ENCODE results near the gene PDZK1IP1.
A peak's percentile ranks its signal among the peaks of the same experiment; 100 is the strongest.

Gene PDZK1IP1

DNA sequence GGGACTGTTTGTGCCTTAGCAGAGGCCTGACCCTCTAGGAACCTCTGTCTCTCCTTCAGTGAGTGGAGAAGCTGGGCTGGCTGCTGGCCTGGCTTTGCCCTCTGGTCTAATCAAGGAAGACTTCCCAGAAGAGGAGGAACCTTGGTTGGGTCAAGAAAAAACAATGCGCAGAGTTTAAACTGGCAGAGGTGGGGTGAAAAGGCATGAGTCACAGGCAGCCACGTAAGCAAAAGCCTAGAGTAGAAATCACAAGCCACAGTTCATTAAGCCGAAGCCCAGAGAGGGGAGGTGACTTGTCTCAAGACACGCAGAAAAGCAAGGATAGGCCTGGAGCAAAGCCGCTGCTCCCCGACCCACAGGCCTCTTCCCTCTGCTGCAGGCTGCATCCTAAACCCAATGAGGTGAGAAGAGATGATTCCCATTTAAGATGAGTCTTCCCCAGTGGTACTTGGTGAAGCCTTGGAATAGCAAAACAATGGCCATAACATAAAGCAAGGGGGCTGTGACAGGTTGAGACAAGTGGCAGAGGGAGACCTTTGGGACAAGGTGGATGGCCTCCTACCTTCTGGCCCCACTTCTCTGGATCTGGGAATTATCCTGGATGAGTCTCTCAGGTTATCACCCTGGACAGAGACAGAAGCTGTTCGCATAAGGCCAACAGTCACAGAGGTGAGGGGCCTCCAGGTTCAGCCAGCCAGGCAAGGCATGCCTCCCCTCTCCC, 7.7 kb downstream of the PDZK1IP1 start:
- Mint-ChIP-seq H3K4me3 (no peak overlapping the region), H3K36me3 (no peaks in the 10 kb centered on the region), H3K27ac (no peak overlapping the region), H3K4me1 (ENCODE audit: low read depth) (peaks cover 9% of the 10 kb centered on the region), H3K9me3 (ENCODE audit: low read depth) (no peaks in the 10 kb centered on the region), H3K27me3 (peaks cover 18% of the 10 kb centered on the region)

- no peaks in the 10 kb centered on the region for H3K36me3 Mint-ChIP-seq
- H3K9me3 Mint-ChIP-seq (ENCODE audit: low read depth), result no peaks in the 10 kb centered on the region
- no peak overlapping the region for H3K4me3 Mint-ChIP-seq
- peaks cover 20% of the 10 kb centered on the region for H3K27me3 Mint-ChIP-seq
- no peak overlapping the region for H3K27ac Mint-ChIP-seq
- H3K4me1 Mint-ChIP-seq (ENCODE audit: low read depth), result peaks cover 9% of the 10 kb centered on the region
Measured at GRCh38 chr1:47181095-47181954, 8.5 kb downstream of the PDZK1IP1 start.

DNA sequence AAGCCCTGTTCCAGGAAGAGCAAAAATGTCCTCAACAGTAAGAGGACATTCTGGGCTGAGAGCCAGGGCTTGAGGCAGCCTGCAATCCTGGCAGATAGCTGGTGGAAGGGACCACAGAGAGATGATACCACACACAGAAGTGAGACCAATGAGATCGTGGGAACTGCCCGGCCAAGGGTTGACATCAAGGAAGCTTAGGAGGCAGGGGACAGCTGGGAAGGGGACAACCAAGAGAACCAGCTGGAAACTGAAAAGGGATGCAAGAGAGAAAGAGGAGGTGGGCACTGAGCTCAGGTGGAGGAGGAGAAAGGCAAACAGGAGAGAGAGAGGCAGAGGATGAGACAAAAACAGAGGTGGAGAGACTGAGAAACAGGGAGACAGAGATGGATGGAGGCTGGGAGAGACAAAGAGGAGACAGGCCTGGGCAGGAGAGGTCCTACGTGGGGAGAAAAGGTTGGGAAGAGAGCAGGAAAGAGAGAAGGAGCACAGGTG, 9.2 kb downstream of the PDZK1IP1 start:
- peaks cover 9% of the 10 kb centered on the region for H3K4me1 Mint-ChIP-seq (ENCODE audit: low read depth)

GRCh38 chr1:47179988-47180563, 9.8 kb downstream of the PDZK1IP1 start:
- Mint-ChIP-seq H3K9me3 (ENCODE audit: low read depth) (no peaks in the 10 kb centered on the region), H3K4me3 (no peak overlapping the region), H3K4me1 (ENCODE audit: low read depth) (peaks cover 11% of the 10 kb centered on the region), H3K36me3 (no peaks in the 10 kb centered on the region), H3K27ac (no peak overlapping the region), H3K27me3 (peaks cover 22% of the 10 kb centered on the region)

More for the DNA sequence above, 9.2 kb downstream of the PDZK1IP1 start:
- Mint-ChIP-seq H3K27ac (no peak overlapping the region), H3K4me3 (no peak overlapping the region), H3K36me3 (no peaks in the 10 kb centered on the region), H3K27me3 (peaks cover 22% of the 10 kb centered on the region), H3K9me3 (ENCODE audit: low read depth) (no peaks in the 10 kb centered on the region)

- no peaks in the 10 kb centered on the region for H3K9me3 Mint-ChIP-seq (ENCODE audit: low read depth)
- H3K27me3 Mint-ChIP-seq, result peaks cover 25% of the 10 kb centered on the region
- H3K4me3 Mint-ChIP-seq, result peak overlapping the region; percentile 84
- peak overlapping the region; percentile 74 for H3K27ac Mint-ChIP-seq
- H3K36me3 Mint-ChIP-seq, result no peaks in the 10 kb centered on the region
- peaks cover 11% of the 10 kb centered on the region for H3K4me1 Mint-ChIP-seq (ENCODE audit: low read depth)
Measured at GRCh38 chr1:47179017-47179987, 10.5 kb downstream of the PDZK1IP1 start.

DNA sequence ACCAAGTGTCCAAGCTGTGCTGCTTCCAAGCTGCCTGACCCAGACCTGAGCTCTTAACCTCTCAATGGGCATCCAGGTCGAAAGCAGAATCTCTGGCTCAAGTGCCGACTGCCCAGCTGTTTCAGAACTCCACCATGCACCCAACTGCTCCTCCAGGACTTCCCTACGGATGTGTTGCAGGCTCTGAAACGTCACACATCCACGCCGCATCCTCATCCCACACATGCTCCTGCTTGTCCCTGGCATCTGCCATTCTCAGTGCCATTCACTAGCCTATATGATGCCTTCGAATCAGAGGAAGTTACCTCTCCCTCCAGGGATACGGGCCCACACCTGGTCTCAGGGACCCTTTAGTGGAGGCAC, 11.2 kb downstream of the PDZK1IP1 start:
- Mint-ChIP-seq H3K9me3 (ENCODE audit: low read depth) (no peaks in the 10 kb centered on the region), H3K4me3 (peak overlapping the region; percentile 84), H3K36me3 (no peaks in the 10 kb centered on the region), H3K27me3 (peaks cover 28% of the 10 kb centered on the region), H3K4me1 (ENCODE audit: low read depth) (peaks cover 11% of the 10 kb centered on the region), H3K27ac (no peak overlapping the region)

- Mint-ChIP-seq H3K36me3 (no peaks in the 10 kb centered on the region), H3K27ac (no peak overlapping the region), H3K27me3 (peaks cover 34% of the 10 kb centered on the region), H3K4me3 (no peak overlapping the region), H3K9me3 (ENCODE audit: low read depth) (no peaks in the 10 kb centered on the region), H3K4me1 (ENCODE audit: low read depth) (peaks cover 11% of the 10 kb centered on the region)
Measured at GRCh38 chr1:47178020-47178419, 11.8 kb downstream of the PDZK1IP1 start.

- no peaks in the 10 kb centered on the region for H3K9me3 Mint-ChIP-seq (ENCODE audit: low read depth)
- no peak overlapping the region for H3K27ac Mint-ChIP-seq
- peaks cover 33% of the 10 kb centered on the region for H3K27me3 Mint-ChIP-seq
- H3K36me3 Mint-ChIP-seq, result no peaks in the 10 kb centered on the region
- peaks cover 11% of the 10 kb centered on the region for H3K4me1 Mint-ChIP-seq (ENCODE audit: low read depth)
- H3K4me3 Mint-ChIP-seq, result no peak overlapping the region
Measured at GRCh38 chr1:47175227-47175934, 14.5 kb downstream of the PDZK1IP1 start.

GRCh38 chr1:47174656-47175020, 15.2 kb downstream of the PDZK1IP1 start:
- H3K36me3 Mint-ChIP-seq, result no peaks in the 10 kb centered on the region
- peaks cover 9% of the 10 kb centered on the region for H3K4me1 Mint-ChIP-seq (ENCODE audit: low read depth)

GRCh38 chr1:47172782-47173181, 17.1 kb downstream of the PDZK1IP1 start:
- peaks cover 2% of the 10 kb centered on the region for H3K4me1 Mint-ChIP-seq (ENCODE audit: low read depth)
- no peak overlapping the region for H3K4me3 Mint-ChIP-seq
- H3K27ac Mint-ChIP-seq, result no peak overlapping the region
- H3K9me3 Mint-ChIP-seq (ENCODE audit: low read depth), result no peaks in the 10 kb centered on the region
- peaks cover 33% of the 10 kb centered on the region for H3K27me3 Mint-ChIP-seq
- no peaks in the 10 kb centered on the region for H3K36me3 Mint-ChIP-seq

More at GRCh38 chr1:47174656-47175020, 15.2 kb downstream of the PDZK1IP1 start:
- no peak overlapping the region for H3K4me3 Mint-ChIP-seq
- peaks cover 34% of the 10 kb centered on the region for H3K27me3 Mint-ChIP-seq
- no peak overlapping the region for H3K27ac Mint-ChIP-seq
- H3K9me3 Mint-ChIP-seq (ENCODE audit: low read depth), result no peaks in the 10 kb centered on the region

- Mint-ChIP-seq H3K4me1 (ENCODE audit: low read depth) (no peaks in the 10 kb centered on the region), H3K4me3 (no peak overlapping the region), H3K27me3 (peaks cover 24% of the 10 kb centered on the region), H3K9me3 (ENCODE audit: low read depth) (no peaks in the 10 kb centered on the region), H3K36me3 (no peaks in the 10 kb centered on the region), H3K27ac (no peak overlapping the region)
Measured at GRCh38 chr1:47164552-47164951, 25.3 kb downstream of the PDZK1IP1 start.

DNA sequence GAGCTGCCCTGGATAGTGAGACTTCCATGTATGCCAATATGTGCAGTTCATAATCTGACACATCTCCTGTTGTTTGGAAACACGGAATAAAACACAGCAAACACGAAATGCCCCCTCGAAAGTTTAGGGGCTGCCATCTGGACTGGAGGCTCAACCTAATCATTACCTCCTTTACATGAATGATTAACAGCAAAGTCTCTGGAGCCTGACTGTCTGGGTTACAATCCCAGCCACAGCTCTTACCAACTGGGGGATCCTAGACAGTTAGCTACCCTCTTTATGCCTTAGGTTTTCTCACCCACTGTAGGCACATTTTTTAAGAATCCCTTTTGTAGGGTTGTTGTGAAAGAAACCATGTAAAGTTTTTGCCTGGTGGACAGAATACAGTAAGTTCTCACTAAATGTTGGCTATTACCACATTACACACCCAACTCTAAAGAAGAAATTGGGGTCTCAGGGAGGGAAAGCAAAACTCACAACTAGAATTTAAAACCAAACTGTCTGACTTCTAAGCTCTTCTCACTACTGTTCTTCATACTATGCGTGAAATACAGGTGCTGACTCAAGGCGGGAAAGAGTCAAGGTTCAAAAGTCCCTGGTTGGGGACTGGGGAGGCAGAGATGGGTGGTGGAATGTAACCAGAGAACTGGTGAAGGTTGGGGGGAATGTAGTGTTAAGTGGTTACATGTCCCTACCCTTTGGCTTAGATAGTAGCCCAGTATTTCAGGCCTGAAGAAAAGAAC, 28.4 kb downstream of the PDZK1IP1 start:
- Mint-ChIP-seq H3K36me3 (no peaks in the 10 kb centered on the region), H3K27ac (no peak overlapping the region), H3K9me3 (ENCODE audit: low read depth) (no peaks in the 10 kb centered on the region), H3K4me1 (ENCODE audit: low read depth) (no peaks in the 10 kb centered on the region), H3K27me3 (peaks cover 16% of the 10 kb centered on the region), H3K4me3 (no peak overlapping the region)

- Mint-ChIP-seq H3K9me3 (ENCODE audit: low read depth) (no peaks in the 10 kb centered on the region), H3K36me3 (no peaks in the 10 kb centered on the region), H3K4me1 (ENCODE audit: low read depth) (no peaks in the 10 kb centered on the region)
Measured at GRCh38 chr1:47160716-47161115, 29.1 kb downstream of the PDZK1IP1 start.

More at GRCh38 chr1:47160716-47161115, 29.1 kb downstream of the PDZK1IP1 start:
- Mint-ChIP-seq H3K27ac (no peak overlapping the region), H3K27me3 (peaks cover 19% of the 10 kb centered on the region), H3K4me3 (no peak overlapping the region)
